Memory B cell (primary cell): ENCODE results near the gene FRMD4B.

Source experiments
- ATAC-seq: fragments of 150-1000 bp; cut with Tn5 transposase; 2 replicates; pipeline ENCODE4 v1.10.0; 2021; ENCODE audit warnings: low read depth, mild to moderate bottlenecking, moderate library complexity
- DNase-seq, 2 donors: peaks; one replicate each; pipeline ENCODE4 v3.0.0; 2022; ENCODE audit warnings: low spot score in 2 of 2
- H3K27ac Mint-ChIP-seq: one replicate; pipeline ENCODE4 v1.8.0; 2022; ENCODE audit warnings: mild to moderate bottlenecking, moderate library complexity, mixed read lengths
- H3K27me3 Mint-ChIP-seq: one replicate; pipeline ENCODE4 v1.8.0; 2022; ENCODE audit warnings: mixed read lengths
- H3K36me3 Mint-ChIP-seq: one replicate; pipeline ENCODE4 v1.8.0; 2022; ENCODE audit warnings: mild to moderate bottlenecking, mixed read lengths
- H3K4me1 Mint-ChIP-seq: one replicate; pipeline ENCODE4 v1.8.0; 2022; ENCODE audit warnings: mixed read lengths
- H3K4me3 Mint-ChIP-seq: one replicate; pipeline ENCODE4 v1.8.0; 2022; ENCODE audit warnings: mild to moderate bottlenecking, moderate library complexity, mixed read lengths
- H3K9me3 Mint-ChIP-seq: one replicate; pipeline ENCODE4 v1.8.0; 2022; ENCODE audit warnings: mixed read lengths

The FRMD4B gene

DNA sequence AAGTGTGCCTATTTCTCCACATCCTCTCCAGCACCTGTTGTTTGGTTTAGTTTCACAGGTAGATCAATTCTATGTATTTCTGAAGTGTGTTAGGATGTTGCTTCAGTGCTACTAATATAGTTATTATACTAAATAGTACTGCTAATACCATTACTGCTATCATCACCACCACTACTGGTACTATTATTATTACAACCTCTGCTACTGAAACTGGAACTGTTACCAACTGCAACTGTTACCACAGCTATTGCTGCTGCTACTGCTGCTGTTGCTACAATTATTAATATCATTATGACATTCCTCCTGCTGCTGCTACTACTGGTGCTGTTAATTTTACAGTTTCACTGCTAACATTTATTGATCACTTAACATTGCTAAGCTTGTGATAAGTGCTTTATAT, 255.2 kb downstream of the FRMD4B start:
- no peaks in the 10 kb centered on the region for H3K36me3 Mint-ChIP-seq
- H3K27ac Mint-ChIP-seq: no peak overlapping the region
- H3K27me3 Mint-ChIP-seq: peaks cover 11% of the 10 kb centered on the region
- no peaks in the 10 kb centered on the region for H3K4me1 Mint-ChIP-seq
- no peak overlapping the region for H3K4me3 Mint-ChIP-seq
- ATAC-seq (no peak), DNase-seq (no peak)
- H3K9me3 Mint-ChIP-seq: no peaks in the 10 kb centered on the region

DNA sequence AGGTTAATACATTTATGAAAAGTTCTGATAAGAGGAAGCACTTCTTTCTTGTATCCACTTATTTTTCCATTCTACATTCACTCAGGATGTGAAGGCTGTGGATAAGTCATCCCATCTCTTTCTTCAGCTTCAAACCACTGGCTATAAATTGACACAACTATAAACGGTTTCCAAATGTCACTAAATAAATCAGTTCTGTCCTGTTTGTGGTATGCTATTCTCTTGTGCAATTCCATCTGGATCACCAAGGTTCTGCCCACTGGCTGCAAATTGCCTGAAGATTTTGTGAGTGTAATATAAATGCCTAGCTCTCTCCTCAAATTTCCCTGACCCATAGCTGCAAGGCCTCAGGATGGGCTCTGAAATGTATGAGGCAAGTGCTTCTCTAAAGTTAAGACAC, 256.4 kb downstream of the FRMD4B start:
- H3K4me1 Mint-ChIP-seq: no peaks in the 10 kb centered on the region
- H3K27me3 Mint-ChIP-seq: peaks cover 7% of the 10 kb centered on the region
- H3K36me3 Mint-ChIP-seq: no peaks in the 10 kb centered on the region
- DNase-seq: no peak
- H3K9me3 Mint-ChIP-seq: no peaks in the 10 kb centered on the region
- H3K4me3 Mint-ChIP-seq: no peak overlapping the region
- ATAC-seq: no peak
- no peak overlapping the region for H3K27ac Mint-ChIP-seq

DNA sequence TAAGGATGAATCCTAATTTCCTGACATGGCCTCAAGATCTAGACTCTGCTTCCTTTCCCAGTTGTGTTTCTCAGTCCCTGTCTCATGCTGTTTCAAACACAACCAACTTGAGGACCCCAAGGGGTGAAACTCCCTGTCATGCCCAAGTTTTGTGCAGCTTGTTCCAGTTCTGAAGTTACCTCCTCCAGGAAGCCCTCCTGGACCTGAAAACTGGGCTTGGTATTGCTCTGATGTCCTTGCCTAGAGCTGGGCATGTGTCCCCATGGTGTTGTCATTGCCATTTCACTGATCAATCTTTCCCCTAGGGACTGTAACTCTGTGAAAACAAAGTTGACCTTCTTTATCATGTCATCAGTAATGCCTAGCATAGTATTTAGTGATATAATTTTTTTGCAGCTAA, 257.4 kb downstream of the FRMD4B start:
- ATAC-seq: no peak
- H3K27me3 Mint-ChIP-seq: peaks cover 5% of the 10 kb centered on the region
- no peak for DNase-seq
- no peaks in the 10 kb centered on the region for H3K4me1 Mint-ChIP-seq
- H3K27ac Mint-ChIP-seq: no peak overlapping the region
- no peaks in the 10 kb centered on the region for H3K9me3 Mint-ChIP-seq
- no peaks in the 10 kb centered on the region for H3K36me3 Mint-ChIP-seq
- no peak overlapping the region for H3K4me3 Mint-ChIP-seq

DNA sequence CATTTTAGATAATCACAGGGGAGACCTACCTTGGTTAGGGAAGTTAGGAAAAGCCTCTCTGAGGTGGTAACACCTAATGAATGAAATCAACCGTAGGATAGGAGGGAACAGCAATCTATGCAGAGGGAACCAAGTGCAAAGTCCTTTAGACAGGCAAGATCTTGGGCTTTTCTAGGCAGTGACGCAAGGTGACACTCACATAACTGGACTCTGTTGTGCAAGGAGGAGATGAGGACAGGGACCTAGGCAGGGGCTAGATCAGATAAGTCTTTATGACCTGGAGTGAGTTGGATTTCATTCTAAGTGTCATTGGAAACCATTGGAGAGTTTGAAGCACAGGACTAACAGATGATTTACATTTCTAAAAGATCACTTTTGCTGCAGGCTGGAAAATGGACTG, 258.9 kb downstream of the FRMD4B start:
- Mint-ChIP-seq H3K4me3 (no peak overlapping the region), H3K27me3 (peaks cover 5% of the 10 kb centered on the region), H3K36me3 (no peaks in the 10 kb centered on the region), H3K9me3 (no peaks in the 10 kb centered on the region), H3K4me1 (no peaks in the 10 kb centered on the region), H3K27ac (no peak overlapping the region)
- ATAC-seq: no peak
- DNase-seq: no peak

DNA sequence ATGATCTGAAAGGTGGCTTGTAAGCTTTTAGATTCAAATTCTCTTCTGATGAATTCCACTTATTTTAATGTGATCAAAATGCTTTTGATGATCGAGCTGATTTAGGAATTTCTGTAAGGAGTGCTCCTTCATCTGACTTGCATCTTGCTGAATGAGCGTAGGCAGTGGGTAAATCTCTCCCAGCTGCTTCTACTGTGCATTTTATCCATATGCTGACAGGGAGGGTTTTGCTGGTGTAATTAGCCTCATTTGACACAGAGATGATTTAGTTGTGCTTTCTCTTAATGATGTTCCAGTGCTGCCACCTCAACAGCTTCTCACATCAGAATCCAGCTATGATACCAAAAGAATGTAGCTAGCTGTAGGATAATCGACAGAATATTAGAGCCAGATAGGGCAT, 259.7 kb downstream of the FRMD4B start:
- DNase-seq (no peak), ATAC-seq (no peak)
- Mint-ChIP-seq H3K27ac (no peak overlapping the region), H3K9me3 (no peaks in the 10 kb centered on the region), H3K4me3 (no peak overlapping the region), H3K36me3 (no peaks in the 10 kb centered on the region), H3K27me3 (peaks cover 5% of the 10 kb centered on the region), H3K4me1 (no peaks in the 10 kb centered on the region)

DNA sequence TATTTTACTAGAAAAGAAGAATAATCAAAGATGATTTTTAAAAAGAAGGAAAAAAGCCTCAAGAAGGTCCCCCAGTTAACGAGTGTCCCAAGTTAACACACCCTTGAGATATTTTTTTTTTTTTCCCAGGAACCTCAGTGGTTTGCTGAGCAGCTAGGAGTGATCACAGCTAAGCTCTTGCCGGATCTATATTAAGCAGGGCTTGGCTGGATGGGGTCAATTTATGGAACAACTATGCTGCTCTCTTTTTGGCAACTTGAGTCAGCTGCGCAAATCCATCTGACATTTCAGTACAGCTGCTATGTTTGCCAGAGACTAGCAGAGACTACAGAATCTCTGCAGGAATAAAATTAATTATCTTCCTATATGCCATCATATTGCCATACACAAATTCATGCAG, 263.5 kb downstream of the FRMD4B start, which contains the start of gene LMOD3:
TSS of gene LMOD3 (minus strand) at position 193 of the 400 bp plus-strand sequence. CDS start 209 bp downstream, outside the sequence.
- ATAC-seq: no peak
- Mint-ChIP-seq H3K36me3 (no peaks in the 10 kb centered on the region), H3K27me3 (peaks cover 4% of the 10 kb centered on the region), H3K9me3 (no peaks in the 10 kb centered on the region), H3K4me3 (no peak within 1 kb of the TSS), H3K4me1 (no peaks in the 10 kb centered on the region), H3K27ac (no peak within 1 kb of the TSS)
- no peak for DNase-seq

DNA sequence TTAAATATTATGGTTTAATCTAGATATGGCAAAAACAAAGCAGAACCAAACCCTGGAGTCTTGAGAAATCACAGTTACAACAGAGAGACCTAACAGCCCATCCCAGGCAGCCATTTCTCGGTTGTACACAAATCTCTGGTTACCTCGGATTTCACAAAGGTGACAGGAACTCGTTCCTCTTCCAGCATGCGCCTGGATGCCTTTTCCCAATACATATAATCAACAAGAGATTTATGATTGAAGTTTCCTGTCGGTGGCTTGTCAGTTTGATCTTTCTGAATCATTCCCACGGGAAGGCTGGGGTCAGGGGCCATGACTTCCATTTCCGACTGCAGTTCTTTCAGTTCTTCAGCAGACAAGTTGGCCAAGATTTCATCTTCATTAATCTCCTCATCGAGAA, 263.9 kb downstream of the FRMD4B start:
- no peaks in the 10 kb centered on the region for H3K36me3 Mint-ChIP-seq
- no peaks in the 10 kb centered on the region for H3K9me3 Mint-ChIP-seq
- ATAC-seq (no peak), DNase-seq (no peak)
- H3K4me1 Mint-ChIP-seq: no peaks in the 10 kb centered on the region
- H3K4me3 Mint-ChIP-seq: no peak overlapping the region
- H3K27me3 Mint-ChIP-seq: peaks cover 3% of the 10 kb centered on the region
- no peak overlapping the region for H3K27ac Mint-ChIP-seq

DNA sequence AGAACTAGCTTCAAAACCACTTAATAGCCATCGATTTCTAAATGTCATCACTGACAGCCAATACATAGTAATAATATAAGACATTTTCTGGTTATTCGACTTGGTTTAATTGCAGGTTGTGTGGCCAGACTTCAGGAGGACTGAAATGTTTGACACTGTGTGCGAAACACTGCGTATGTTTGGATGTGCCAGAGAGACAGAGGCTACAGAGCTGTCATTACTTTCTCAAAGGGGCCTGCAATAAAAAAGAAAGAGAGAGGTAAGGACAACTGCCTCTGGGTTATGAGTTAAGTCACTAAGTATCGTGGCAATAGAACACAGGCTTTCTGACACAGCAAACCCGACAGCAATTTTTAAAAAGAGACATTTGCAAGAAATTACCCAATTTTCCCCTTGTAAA, 264.4 kb downstream of the FRMD4B start:
- no peaks in the 10 kb centered on the region for H3K36me3 Mint-ChIP-seq
- no peaks in the 10 kb centered on the region for H3K9me3 Mint-ChIP-seq
- no peaks in the 10 kb centered on the region for H3K4me1 Mint-ChIP-seq
- H3K27me3 Mint-ChIP-seq: peaks cover 2% of the 10 kb centered on the region
- DNase-seq (no peak), ATAC-seq (no peak)
- no peak overlapping the region for H3K27ac Mint-ChIP-seq
- H3K4me3 Mint-ChIP-seq: no peak overlapping the region

DNA sequence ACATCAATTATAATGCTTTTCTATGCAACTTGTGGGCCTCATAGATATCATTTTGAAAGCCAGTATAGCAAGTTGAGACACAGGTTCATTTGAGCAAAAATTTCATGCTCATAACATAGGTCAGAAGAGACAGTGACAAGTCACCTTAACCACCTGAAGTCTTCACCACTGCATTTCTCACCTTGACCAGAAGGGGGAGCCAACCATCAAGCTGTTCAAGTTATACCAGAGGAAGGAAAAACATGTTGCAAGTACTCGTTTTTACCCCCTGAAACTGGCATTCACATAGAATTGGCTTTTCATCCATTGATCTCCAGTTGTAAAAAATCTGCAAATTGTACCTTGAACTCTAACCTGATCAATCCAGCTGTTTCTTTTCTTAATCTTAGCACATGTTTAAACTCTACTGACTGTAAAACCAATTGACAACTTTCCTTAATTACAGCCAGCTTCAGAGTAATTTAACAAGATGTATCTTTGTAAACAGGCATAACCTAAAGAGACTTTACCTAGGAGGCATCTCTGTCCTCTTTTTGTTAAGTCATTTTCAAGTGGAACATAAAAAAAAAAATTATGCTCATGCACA, 264.9 kb downstream of the FRMD4B start:
- H3K36me3 Mint-ChIP-seq: no peaks in the 10 kb centered on the region
- H3K4me3 Mint-ChIP-seq: no peak overlapping the region
- H3K4me1 Mint-ChIP-seq: no peaks in the 10 kb centered on the region
- ATAC-seq (peak; percentile 80), DNase-seq (peak; percentile 77 to 80)
- no peak overlapping the region for H3K27ac Mint-ChIP-seq
- peaks cover 2% of the 10 kb centered on the region for H3K27me3 Mint-ChIP-seq
- H3K9me3 Mint-ChIP-seq: no peaks in the 10 kb centered on the region
